Endothelial cell (in vitro differentiated cells): ENCODE measurements around the gene IGFBPL1. TPM values are rescaled to one million over a fixed set of nuclear protein-coding genes. Genes with fewer than 3 reads are reported as not detected.

Source experiments
- DNase-seq: peaks from one replicate; pipeline ENCODE4 v3.0.0; 2021; ENCODE audit warnings: low spot score
- H3K27ac Mint-ChIP-seq: one replicate; pipeline ENCODE4 v1.8.0; 2021; ENCODE audit warnings: mixed read lengths, inconsistent platforms; ENCODE audit not compliant: unreplicated experiment
- H3K27me3 Mint-ChIP-seq: one replicate; pipeline ENCODE4 v1.8.0; 2021; ENCODE audit warnings: mild to moderate bottlenecking, moderate library complexity, mixed read lengths, inconsistent platforms; ENCODE audit not compliant: unreplicated experiment
- H3K36me3 Mint-ChIP-seq: one replicate; pipeline ENCODE4 v1.8.0; 2021; ENCODE audit warnings: mild to moderate bottlenecking, low read depth, mixed read lengths, inconsistent platforms; ENCODE audit not compliant: unreplicated experiment
- H3K4me1 Mint-ChIP-seq: one replicate; pipeline ENCODE4 v1.8.0; 2021; ENCODE audit warnings: mild to moderate bottlenecking, mixed read lengths, inconsistent platforms; ENCODE audit not compliant: unreplicated experiment
- H3K4me3 Mint-ChIP-seq: one replicate; pipeline ENCODE4 v1.8.0; 2021; ENCODE audit warnings: mild to moderate bottlenecking, mixed read lengths, inconsistent platforms; ENCODE audit not compliant: unreplicated experiment
- H3K9me3 Mint-ChIP-seq: one replicate; pipeline ENCODE4 v1.8.0; 2021; ENCODE audit warnings: mixed read lengths, inconsistent platforms; ENCODE audit not compliant: unreplicated experiment
- total RNA-seq: library from RNA; stranded (reverse); fragmentation: NEBNext Ultra II Directional; extraction: Animal tissue kit (Norgen Biotek cat#: 25700); gene quantifications from one replicate; pipeline ENCODE4 v1.2.1, GENCODE V29; 2021; ENCODE audit not compliant: unreplicated experiment
- TF ChIP-seq, protein P1 (sequence below): fragments of 200-600 bp; sonication (generic); IDR thresholded peaks from one replicate; pipeline ENCODE4 v1.5.0; 2021; ENCODE audit warnings: antibody characterized with exemption; ENCODE audit not compliant: unreplicated experiment

The IGFBPL1 gene
- total RNA-seq, 1 donor from 2014 or later: 9.1 TPM

- no peaks in the 10 kb centered on the region for H3K36me3 Mint-ChIP-seq
- no peak overlapping the region for H3K4me3 Mint-ChIP-seq
- peaks cover 27% of the 10 kb centered on the region for H3K4me1 Mint-ChIP-seq
- H3K9me3 Mint-ChIP-seq: no peaks in the 10 kb centered on the region
- no peak overlapping the region for H3K27ac Mint-ChIP-seq
- H3K27me3 Mint-ChIP-seq: peaks cover 9% of the 10 kb centered on the region
- TF ChIP-seq, protein P1, sequence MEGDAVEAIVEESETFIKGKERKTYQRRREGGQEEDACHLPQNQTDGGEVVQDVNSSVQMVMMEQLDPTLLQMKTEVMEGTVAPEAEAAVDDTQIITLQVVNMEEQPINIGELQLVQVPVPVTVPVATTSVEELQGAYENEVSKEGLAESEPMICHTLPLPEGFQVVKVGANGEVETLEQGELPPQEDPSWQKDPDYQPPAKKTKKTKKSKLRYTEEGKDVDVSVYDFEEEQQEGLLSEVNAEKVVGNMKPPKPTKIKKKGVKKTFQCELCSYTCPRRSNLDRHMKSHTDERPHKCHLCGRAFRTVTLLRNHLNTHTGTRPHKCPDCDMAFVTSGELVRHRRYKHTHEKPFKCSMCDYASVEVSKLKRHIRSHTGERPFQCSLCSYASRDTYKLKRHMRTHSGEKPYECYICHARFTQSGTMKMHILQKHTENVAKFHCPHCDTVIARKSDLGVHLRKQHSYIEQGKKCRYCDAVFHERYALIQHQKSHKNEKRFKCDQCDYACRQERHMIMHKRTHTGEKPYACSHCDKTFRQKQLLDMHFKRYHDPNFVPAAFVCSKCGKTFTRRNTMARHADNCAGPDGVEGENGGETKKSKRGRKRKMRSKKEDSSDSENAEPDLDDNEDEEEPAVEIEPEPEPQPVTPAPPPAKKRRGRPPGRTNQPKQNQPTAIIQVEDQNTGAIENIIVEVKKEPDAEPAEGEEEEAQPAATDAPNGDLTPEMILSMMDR: no peak
- DNase-seq: no peak
Observed at GRCh38 chr9:38436708-38437107, 12.5 kb upstream of the IGFBPL1 start.

DNA sequence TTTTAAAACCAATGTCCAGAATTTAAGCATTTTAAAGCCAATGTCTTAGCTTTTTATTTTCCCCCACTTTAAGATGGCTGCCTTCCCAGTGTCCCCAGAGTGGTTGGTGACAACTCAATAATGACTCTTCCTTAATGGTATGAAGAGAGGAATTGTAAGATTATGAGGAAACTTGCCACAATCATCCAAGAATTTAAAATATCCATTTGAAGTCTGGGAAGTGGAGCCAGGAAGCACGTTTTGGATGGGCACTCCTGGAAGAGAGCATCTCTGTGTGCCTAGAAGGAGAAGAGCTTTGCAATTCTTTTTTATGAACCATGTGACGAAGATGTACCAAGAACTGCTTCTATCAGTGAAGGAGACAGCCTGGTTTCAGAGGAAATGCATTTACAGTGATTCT, 11.3 kb upstream of the IGFBPL1 start:
- H3K9me3 Mint-ChIP-seq: no peaks in the 10 kb centered on the region
- H3K4me1 Mint-ChIP-seq: peaks cover 27% of the 10 kb centered on the region
- peaks cover 9% of the 10 kb centered on the region for H3K27me3 Mint-ChIP-seq
- no peak for DNase-seq
- TF ChIP-seq, protein P1: no peak
- no peak overlapping the region for H3K4me3 Mint-ChIP-seq
- H3K36me3 Mint-ChIP-seq: no peaks in the 10 kb centered on the region
- no peak overlapping the region for H3K27ac Mint-ChIP-seq

- DNase-seq: no peak
- Mint-ChIP-seq H3K27ac (no peak overlapping the region), H3K4me1 (peaks cover 27% of the 10 kb centered on the region), H3K27me3 (peaks cover 9% of the 10 kb centered on the region), H3K36me3 (no peaks in the 10 kb centered on the region), H3K4me3 (no peak overlapping the region), H3K9me3 (no peaks in the 10 kb centered on the region)
- TF ChIP-seq, protein P1: no peak
Observed at GRCh38 chr9:38434853-38435252, 10.6 kb upstream of the IGFBPL1 start.

DNA sequence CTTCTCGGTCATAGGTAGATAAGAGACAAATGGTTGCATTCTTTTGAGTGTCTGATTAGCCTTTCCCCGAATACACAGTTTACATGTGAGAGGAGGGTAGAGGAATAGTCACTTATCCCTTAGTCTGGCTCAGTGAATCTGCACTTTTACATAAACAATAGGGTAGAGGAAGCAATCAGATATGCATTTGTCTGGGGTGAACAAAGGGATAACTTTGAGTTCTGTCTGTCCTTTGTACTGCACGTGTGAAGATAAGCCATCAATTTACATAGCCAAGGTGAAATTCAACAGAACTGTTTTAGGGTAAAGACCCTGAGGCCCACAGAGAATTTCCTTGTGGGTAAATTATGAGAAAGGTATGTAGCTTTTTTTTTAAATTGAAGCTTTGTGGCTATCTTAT, 10.1 kb upstream of the IGFBPL1 start:
- Mint-ChIP-seq H3K36me3 (no peaks in the 10 kb centered on the region), H3K27ac (no peak overlapping the region), H3K4me1 (peaks cover 27% of the 10 kb centered on the region), H3K27me3 (peaks cover 9% of the 10 kb centered on the region), H3K4me3 (no peak overlapping the region), H3K9me3 (no peaks in the 10 kb centered on the region)
- TF ChIP-seq, protein P1: no peak
- DNase-seq: no peak

DNA sequence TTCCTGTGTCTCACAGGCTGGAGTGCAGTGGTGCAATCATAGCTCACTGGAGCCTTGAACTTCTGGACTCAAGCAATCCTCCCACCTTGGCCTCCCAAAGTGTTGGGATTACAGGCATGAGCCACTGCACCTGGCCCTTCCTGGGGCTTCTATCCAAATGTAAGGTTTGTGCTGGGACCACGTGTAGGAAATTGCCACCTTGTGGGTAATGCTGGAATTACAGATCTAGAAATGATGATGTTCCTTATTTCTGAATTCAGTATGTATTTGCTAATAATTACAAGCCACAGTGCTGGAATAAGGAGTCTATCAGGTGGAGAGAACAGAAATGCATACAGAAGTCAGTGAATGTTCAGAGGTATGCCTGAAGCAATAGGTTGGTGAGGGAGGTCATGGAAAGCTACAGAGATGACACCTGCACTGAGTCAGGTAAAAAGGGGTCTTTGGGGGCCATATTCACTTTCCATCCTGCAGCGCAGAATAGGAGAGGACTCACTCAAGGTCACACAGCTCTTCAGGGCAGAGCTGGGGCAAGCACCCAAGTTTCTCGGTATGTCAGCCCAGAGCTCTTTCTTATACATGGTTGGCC, 8.8 kb upstream of the IGFBPL1 start:
- H3K27ac Mint-ChIP-seq: no peak overlapping the region
- H3K9me3 Mint-ChIP-seq: no peaks in the 10 kb centered on the region
- H3K4me1 Mint-ChIP-seq: peaks cover 25% of the 10 kb centered on the region
- TF ChIP-seq, protein P1: peak; percentile 92
- H3K27me3 Mint-ChIP-seq: peaks cover 3% of the 10 kb centered on the region
- peak; percentile 20 for DNase-seq
- no peak overlapping the region for H3K4me3 Mint-ChIP-seq
- H3K36me3 Mint-ChIP-seq: no peaks in the 10 kb centered on the region
